Endothelial cell of umbilical vein (primary cell): ENCODE results near the gene ANKDD1A. TPM values are rescaled to one million over a fixed set of nuclear protein-coding genes. Genes with fewer than 3 reads are reported as not detected.

Source experiments
- BruUV-seq: library from RNA; stranded (reverse); fragments of 400-500 nt; replicated peaks from 2 replicates; lab custom pipeline; 2021; lab: Mats Ljungman, UMichigan
- CTCF ChIA-PET: fragments of 300-600, 350-600 bp; sonication (Branson Sonifier 250); formaldehyde crosslinking; loops from one replicate; lab custom pipeline; 2021; ENCODE audit warnings: antibody characterized with exemption, inconsistent platforms; lab: Charles Lee
- POLR2A ChIA-PET: fragments of 300-600, 350-600 bp; sonication (Branson Sonifier 250); formaldehyde crosslinking; loops from one replicate; lab custom pipeline; 2021; ENCODE audit warnings: antibody characterized with exemption, inconsistent platforms; lab: Charles Lee
- DNase-seq: peaks from one replicate; pipeline ENCODE4 v3.0.0-alpha.2; 2011; ENCODE audit warnings: low read depth, low spot score
- FAIRE-seq: peaks from 2 replicates; lab custom pipeline; 2011; peaks lifted over from hg19 to GRCh38; lab: Jason Lieb, UNC
- H2AFZ ChIP-seq: 2 replicates; pipeline ENCODE4 v1.6.0; 2012; ENCODE audit warnings: low read depth, low read length, control low read depth, inconsistent platforms
- H3K27ac ChIP-seq: 2 replicates; pipeline ENCODE4 v1.5.1; 2011; ENCODE audit warnings: low read depth, mild to moderate bottlenecking, control low read depth, low read length, moderate library complexity; ENCODE audit not compliant: insufficient read depth
- H3K27me3 ChIP-seq, 2 experiments: 2 replicates each; pipeline versions ENCODE4 v1.6.0 to v1.6.1; 2011; ENCODE audit warnings: low read length in 2 of 2, mixed read lengths in 1 of 2; ENCODE audit not compliant: control insufficient read depth in 2 of 2, insufficient read depth in 2 of 2
- H3K36me3 ChIP-seq, 2 experiments: 2 replicates in 1 of 2; 3 replicates in 1 of 2; pipeline ENCODE4 v1.5.1; 2011; ENCODE audit warnings: low read length in 2 of 2, mild to moderate bottlenecking in 1 of 2, moderate library complexity in 1 of 2; ENCODE audit not compliant: control insufficient read depth in 2 of 2, insufficient read depth in 2 of 2; ENCODE audit errors: extremely low read depth in 1 of 2
- H3K4me1 ChIP-seq: 3 replicates; pipeline ENCODE4 v1.5.1; 2011; ENCODE audit warnings: mild to moderate bottlenecking, low read length; ENCODE audit not compliant: control insufficient read depth, insufficient read depth; ENCODE audit errors: extremely low read depth
- H3K4me2 ChIP-seq: 2 replicates; pipeline ENCODE4 v1.6.1; 2011; ENCODE audit warnings: low read length, control low read depth, mixed read lengths; ENCODE audit not compliant: insufficient read depth
- H3K4me3 ChIP-seq, 3 experiments: fragments of 200-600 bp in 1 of 3; sonication (generic), shearing (Covaris generic) in 1 of 3; replicated peaks in 1 of 3; 2 replicates each; pipeline ENCODE4 v1.5.1; 2011 to 2016; ENCODE audit warnings: control low read depth in 3 of 3, low read length in 3 of 3, mild to moderate bottlenecking in 2 of 3, inconsistent platforms in 1 of 3, low read depth in 1 of 3, moderate library complexity in 1 of 3; ENCODE audit not compliant: insufficient read depth in 1 of 3
- H3K79me2 ChIP-seq: 2 replicates; pipeline ENCODE4 v1.6.0; 2012; ENCODE audit warnings: low read length, inconsistent platforms; ENCODE audit not compliant: control insufficient read depth, insufficient read depth
- H3K9ac ChIP-seq: replicated peaks from 2 replicates; pipeline ENCODE3; 2011; ENCODE audit warnings: low read length, control low read depth; ENCODE audit not compliant: insufficient read depth; ENCODE audit errors: extremely low read depth
- H3K9me1 ChIP-seq: replicated peaks from 3 replicates; pipeline ENCODE4 v1.6.0; 2011; ENCODE audit warnings: mild to moderate bottlenecking, low read length; ENCODE audit not compliant: control insufficient read depth, insufficient read depth; ENCODE audit errors: extremely low read depth
- H3K9me3 ChIP-seq: replicated peaks from 2 replicates; pipeline ENCODE4 v1.5.1; 2012; ENCODE audit warnings: low read length, inconsistent platforms; ENCODE audit not compliant: control insufficient read depth, insufficient read depth
- H4K20me1 ChIP-seq: replicated peaks from 2 replicates; pipeline ENCODE3; 2011; ENCODE audit warnings: mild to moderate bottlenecking, low read length; ENCODE audit not compliant: control insufficient read depth, insufficient read depth; ENCODE audit errors: extremely low read depth
- CTCF ChIP-seq, 2 donors: IDR thresholded peaks; 1 replicate in 1 of 2; 2 replicates in 1 of 2; pipeline ENCODE4 v1.5.1; 2011; ENCODE audit warnings: low read length in 2 of 2, mild to moderate bottlenecking in 2 of 2, moderate library complexity in 2 of 2, control low read depth in 1 of 2, inconsistent platforms in 1 of 2, low read depth in 1 of 2; ENCODE audit not compliant: insufficient read depth in 1 of 2; ENCODE audit errors: extremely low read depth in 1 of 2
- EZH2 ChIP-seq: IDR thresholded peaks from 2 replicates; pipeline ENCODE4 v1.6.1; 2012; ENCODE audit warnings: borderline replicate concordance, low read depth, mild to moderate bottlenecking, moderate library complexity, low read length, inconsistent platforms; ENCODE audit not compliant: severe bottlenecking
- FOS ChIP-seq: IDR thresholded peaks from 2 replicates; pipeline ENCODE4 v1.6.1; 2011; ENCODE audit warnings: mild to moderate bottlenecking, low read length, moderate library complexity, borderline replicate concordance; ENCODE audit not compliant: insufficient read depth
- GATA2 ChIP-seq: IDR thresholded peaks from 2 replicates; pipeline ENCODE4 v1.7.0; 2011; ENCODE audit warnings: low read depth, mild to moderate bottlenecking, moderate library complexity, mixed read lengths, low read length; ENCODE audit not compliant: insufficient read length, insufficient read depth
- JUN ChIP-seq: IDR thresholded peaks from 2 replicates; pipeline ENCODE4 v1.6.1; 2011; ENCODE audit warnings: borderline replicate concordance, low read depth; ENCODE audit not compliant: insufficient read length, insufficient read depth
- MAX ChIP-seq: IDR thresholded peaks from 2 replicates; pipeline ENCODE4 v1.6.1; 2011; ENCODE audit not compliant: insufficient read depth, insufficient read length
- MYC ChIP-seq: IDR thresholded peaks from one replicate; pipeline ENCODE4 v1.6.1; 2011; ENCODE audit warnings: mild to moderate bottlenecking, low read depth, low read length
- POLR2A ChIP-seq: IDR thresholded peaks from 2 replicates; pipeline ENCODE4 v1.6.1; 2012; ENCODE audit warnings: low read depth, mild to moderate bottlenecking, control low read depth, low read length
- POLR2AphosphoS5 ChIP-seq: IDR thresholded peaks from 2 replicates; pipeline ENCODE4 v1.6.1; 2012; ENCODE audit warnings: low read depth, mild to moderate bottlenecking, control low read depth, low read length, moderate library complexity; ENCODE audit not compliant: insufficient read depth
- dilution Hi-C: fragments of 300-500 bp; cut with MboI; formaldehyde crosslinking; loops from one replicate; pipeline ENCODE4 v1.15.0; 2019; ENCODE audit warnings: low sequenced_read_pairs; ENCODE audit not compliant: extremely low pct_ligation_motif_present
- intact Hi-C: fragments of 100-400 bp; cut with micrococcal nuclease; formaldehyde crosslinking; loops from one replicate; pipeline ENCODE4 v1.10.0; 2022
- polyA plus RNA-seq, 4 experiments: library from polyadenylated mRNA; depleted of rRNA in 3 of 4; stranded (reverse) in 3 of 4; unstranded in 1 of 4; fragments of >200 nt; gene quantifications; 2 replicates each; pipeline versions ENCODE4 v1.2.1 to v1.2.3, GENCODE V29; 2011 to 2012; ENCODE audit warnings: missing spikeins in 1 of 4
- total RNA-seq: library from RNA; stranded (reverse); gene quantifications from 2 replicates; pipeline ENCODE4 v1.2.3, GENCODE V29; 2021

The ANKDD1A gene
- total and polyA plus RNA-seq, 2 donors (not counting 3 experiments of a cell fraction or from before 2014, with no cell fraction given): 2.0 to 2.4 TPM

- H3K27ac ChIP-seq: no peak overlapping the region
- H3K9me3 ChIP-seq: no peaks in the 10 kb centered on the region
- POLR2A ChIA-PET: no interaction called here
- BruUV-seq: no TSS peak
- no peaks in the 10 kb centered on the region for H3K36me3 ChIP-seq
- H3K4me1 ChIP-seq: no peaks in the 10 kb centered on the region
- H3K4me3 ChIP-seq: no peak overlapping the region
- CTCF ChIA-PET: interaction anchor here (0.6 kb wide), 1 partner anchor 8 kb away, joined by 3 read pairs; no protein-coding TSS in a partner anchor
- no peaks in the 10 kb centered on the region for H3K9me1 ChIP-seq
- no peak for FAIRE-seq
- H3K9ac ChIP-seq: no peak overlapping the region
- TF ChIP-seq EZH2: no peak
- no peaks in the 10 kb centered on the region for H3K79me2 ChIP-seq
- no peak for DNase-seq
- no peak overlapping the region for H3K4me2 ChIP-seq
- intact Hi-C loops: no loop called here
- no peak overlapping the region for H2AFZ ChIP-seq
- H3K27me3 ChIP-seq: no peaks in the 10 kb centered on the region
- no peaks in the 10 kb centered on the region for H4K20me1 ChIP-seq
- dilution Hi-C loops: no loop called here
Measured at GRCh38 chr15:64947211-64947610, 35.5 kb downstream of the ANKDD1A start.

- H3K27ac ChIP-seq: no peak overlapping the region
- no peak overlapping the region for H3K4me3 ChIP-seq
- POLR2A ChIA-PET: no interaction called here
- CTCF ChIA-PET: interaction anchor here (1.0 to 1.2 kb wide), 2 partner anchors 13 to 35 kb away, joined by 3 read pairs; no protein-coding TSS in a partner anchor
- no peak overlapping the region for H3K9ac ChIP-seq
- DNase-seq: no peak
- H2AFZ ChIP-seq: no peak overlapping the region
- intact Hi-C loops: no loop called here
- no peak overlapping the region for H3K4me2 ChIP-seq
- TF ChIP-seq EZH2: no peak
- no peak for TF ChIP-seq GATA2
- no peak for TF ChIP-seq CTCF (IDR thresholded peaks at IDR 0.05; ENCODE audit: extremely low read depth in 1 of 2, insufficient read depth in 1 of 2, low read depth in 1 of 2, low read length in 2 of 2)
- no peak for TF ChIP-seq MYC
- TF ChIP-seq FOS: no peak
- no peak for TF ChIP-seq JUN
- no peak for TF ChIP-seq POLR2AphosphoS5
- TF ChIP-seq POLR2A: no peak
- no peak for TF ChIP-seq MAX
- BruUV-seq: no TSS peak
- H4K20me1 ChIP-seq: no peaks in the 10 kb centered on the region
- no peaks in the 10 kb centered on the region for H3K36me3 ChIP-seq
- H3K27me3 ChIP-seq: no peaks in the 10 kb centered on the region
- no peaks in the 10 kb centered on the region for H3K9me3 ChIP-seq
- dilution Hi-C loops: no loop called here
- no peaks in the 10 kb centered on the region for H3K9me1 ChIP-seq
- no peaks in the 10 kb centered on the region for H3K79me2 ChIP-seq
- no peak for FAIRE-seq
- H3K4me1 ChIP-seq: no peaks in the 10 kb centered on the region
Measured at GRCh38 chr15:64948916-64949315, 37.2 kb downstream of the ANKDD1A start.
